ENCODE measurements around the gene CALM3. TPM values are rescaled to one million over a fixed set of nuclear protein-coding genes. Genes with fewer than 3 reads are reported as not detected.
A peak's percentile ranks its signal among the peaks of the same experiment; 100 is the strongest.

The CALM3 gene
- total and polyA plus RNA-seq, 2 experiments from 2014 or later, result 217 to 271 TPM

DNA sequence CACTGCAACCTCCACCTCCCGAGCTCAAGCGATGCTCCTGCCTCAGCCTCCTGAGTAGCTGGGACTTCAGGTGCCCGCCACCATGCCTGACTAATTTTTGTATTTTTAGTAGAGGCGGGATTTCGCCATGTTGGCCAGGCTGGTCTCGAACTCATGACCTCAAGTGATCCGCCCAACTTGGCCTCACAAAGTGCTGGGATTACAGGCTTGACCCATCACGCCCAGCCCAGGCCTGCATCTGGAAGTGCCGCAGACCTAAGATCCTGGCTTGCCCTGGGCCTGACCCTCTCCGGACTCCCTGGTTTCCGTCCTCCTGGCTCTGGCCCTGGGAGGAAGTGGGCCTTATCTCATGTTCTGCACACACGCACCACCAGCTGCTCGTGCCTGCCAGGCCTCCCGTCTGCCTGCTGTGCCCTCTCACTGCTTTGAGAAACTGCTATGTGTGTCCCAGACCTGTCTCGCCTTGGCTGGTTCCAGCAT lies 28.5 kb downstream of the CALM3 start:
- Histone ChIP-seq H3K79me2 (ENCODE audit: insufficient read depth) (no peaks in the 10 kb centered on the region), H3K9me2 (ENCODE audit: insufficient read depth) (no peaks in the 10 kb centered on the region), H4K20me1 (ENCODE audit: insufficient read depth) (no peaks in the 10 kb centered on the region), H3K9ac (no peak overlapping the region), H3K4me3 (no peak overlapping the region), H3K4me1 (ENCODE audit: insufficient read depth) (peaks cover 33% of the 10 kb centered on the region), H3K27me3 (replicated peaks; ENCODE audit: insufficient read depth) (no peaks in the 10 kb centered on the region), H3K9me3 (ENCODE audit: low read depth) (no peaks in the 10 kb centered on the region), H3K4me2 (ENCODE audit: unreplicated experiment) (no peak overlapping the region), H3K27ac (no peak overlapping the region), H3F3A (ENCODE audit: insufficient read depth) (peaks cover 7% of the 10 kb centered on the region), H2AFZ (no peak overlapping the region), H3K36me3 (ENCODE audit: low read depth) (no peaks in the 10 kb centered on the region)
- in situ Hi-C loops (cut with MboI), result no loop called here
- 93 to 96% methylated on average over 15 of the region's 15 CpGs for WGBS, 2 experiments (ENCODE audit: low coverage in 1 of 2, low lambda C conversion rate in 2 of 2, missing lambda C conversion rate in 2 of 2)
- DNase-seq, result no peak
- TF ChIP-seq EZH2phosphoT487 (IDR thresholded peaks at IDR 0.05; ENCODE audit: insufficient read depth, low read depth), result no peak
- no peak for TF ChIP-seq EZH2 (IDR thresholded peaks at IDR 0.05; ENCODE audit: insufficient read depth, poor library complexity, severe bottlenecking)

DNA sequence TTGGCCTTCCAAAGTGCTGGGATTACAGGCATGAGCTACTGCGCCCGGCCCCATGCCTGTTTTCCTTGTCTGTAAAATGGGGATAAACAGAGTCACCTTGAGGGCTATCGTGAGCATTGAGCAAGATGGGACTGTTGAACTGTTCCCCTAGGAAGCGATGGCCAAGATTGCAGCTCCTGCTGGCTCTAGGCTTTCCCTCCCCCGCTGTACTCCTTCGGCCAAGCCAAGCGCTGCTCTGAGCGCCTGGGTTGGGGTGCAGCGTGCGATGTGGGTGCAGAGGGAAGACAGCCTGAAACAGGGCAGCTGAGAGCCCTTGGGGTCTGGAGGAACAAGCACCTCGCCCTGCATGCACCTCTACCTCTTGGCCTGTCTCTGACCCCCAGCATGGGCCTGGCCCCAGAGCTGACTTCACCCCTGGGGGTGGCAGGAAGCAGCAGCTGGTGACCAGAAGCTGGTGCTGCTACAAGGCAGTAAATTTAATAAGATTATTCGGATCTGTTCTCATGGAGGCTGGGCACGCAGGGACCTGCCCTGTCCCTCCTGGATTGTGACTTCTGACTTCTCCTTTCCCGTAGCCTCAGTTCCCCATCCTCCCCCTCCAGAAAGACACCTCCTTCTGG lies 29.6 kb downstream of the CALM3 start:
- in situ Hi-C loops (cut with MboI), result no loop called here
- no peaks in the 10 kb centered on the region for H3K9me2 ChIP-seq (ENCODE audit: insufficient read depth)
- peaks cover 26% of the 10 kb centered on the region for H3K4me1 ChIP-seq (ENCODE audit: insufficient read depth)
- H3F3A ChIP-seq (ENCODE audit: insufficient read depth), result peaks cover 4% of the 10 kb centered on the region; the same call in 1 of the 2 replicates
- TF ChIP-seq EZH2 (IDR thresholded peaks at IDR 0.05; ENCODE audit: insufficient read depth, poor library complexity, severe bottlenecking), result no peak
- no peak for TF ChIP-seq EZH2phosphoT487 (IDR thresholded peaks at IDR 0.05; ENCODE audit: insufficient read depth, low read depth)
- H4K20me1 ChIP-seq (ENCODE audit: insufficient read depth), result no peaks in the 10 kb centered on the region
- 84 to 88% methylated on average over 14 of the region's 14 CpGs for whole genome bisulfite sequencing, 2 experiments (ENCODE audit: low coverage in 1 of 2, low lambda C conversion rate in 2 of 2, missing lambda C conversion rate in 2 of 2)
- H3K4me2 ChIP-seq (ENCODE audit: unreplicated experiment), result no peak overlapping the region
- no peak overlapping the region for H3K9ac ChIP-seq
- no peaks in the 10 kb centered on the region for H3K79me2 ChIP-seq (ENCODE audit: insufficient read depth)
- no peak overlapping the region for H3K27ac ChIP-seq
- no peak for DNase-seq
- no peaks in the 10 kb centered on the region for H3K36me3 ChIP-seq (ENCODE audit: low read depth)
- no peaks in the 10 kb centered on the region for H3K27me3 ChIP-seq (replicated peaks; ENCODE audit: insufficient read depth)
- H2AFZ ChIP-seq, result no peak overlapping the region
- H3K4me3 ChIP-seq, result no peak overlapping the region
- no peaks in the 10 kb centered on the region for H3K9me3 ChIP-seq (ENCODE audit: low read depth)

DNA sequence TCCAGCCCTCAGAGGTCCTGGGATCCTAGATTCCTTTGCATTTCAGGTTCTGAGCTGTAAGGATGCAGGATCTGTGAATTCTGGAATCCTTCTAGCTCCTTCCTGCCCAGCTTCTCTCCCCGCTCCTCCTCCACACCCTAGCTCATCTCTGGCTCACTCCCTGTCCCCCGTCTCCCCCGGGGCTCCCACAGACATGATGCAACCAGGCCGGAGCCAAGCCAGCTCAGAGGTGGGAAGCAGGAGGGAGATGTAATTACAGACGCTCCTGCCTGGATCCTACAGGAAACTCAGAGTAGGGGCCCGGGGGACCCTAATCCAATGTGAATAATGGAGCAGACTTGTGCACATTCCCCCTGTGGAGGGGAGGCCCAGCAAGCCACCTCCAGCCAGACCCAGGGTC lies 30.4 kb downstream of the CALM3 start:
- in situ Hi-C loops (cut with MboI), result no loop called here

DNA sequence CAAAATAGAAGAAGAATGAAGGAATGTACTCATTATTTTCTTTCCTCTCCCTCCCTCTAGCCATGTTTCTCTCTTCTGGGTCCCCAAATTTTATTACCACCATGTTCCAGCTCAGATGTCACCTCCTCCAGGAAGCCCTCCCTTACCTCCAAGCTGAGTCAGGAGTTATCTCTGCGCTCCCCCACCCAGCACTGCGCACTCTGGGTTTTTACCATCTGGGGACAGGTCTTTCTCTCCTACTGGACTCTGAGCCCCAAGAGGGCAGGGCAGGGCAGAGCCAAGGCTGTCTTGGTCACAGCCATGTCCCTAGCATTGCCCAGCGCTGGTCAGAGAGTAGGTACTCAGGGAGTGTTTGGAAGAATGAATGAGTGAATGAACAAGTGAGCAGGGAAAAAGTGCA lies 32.0 kb downstream of the CALM3 start:
- Histone ChIP-seq H3K4me1 (ENCODE audit: insufficient read depth) (peaks cover 21% of the 10 kb centered on the region), H3K27me3 (replicated peaks; ENCODE audit: insufficient read depth) (no peaks in the 10 kb centered on the region), H3K9me3 (ENCODE audit: low read depth) (no peaks in the 10 kb centered on the region), H2AFZ (no peak overlapping the region), H3K79me2 (ENCODE audit: insufficient read depth) (no peaks in the 10 kb centered on the region), H4K20me1 (ENCODE audit: insufficient read depth) (no peaks in the 10 kb centered on the region), H3K27ac (no peak overlapping the region), H3K4me3 (no peak overlapping the region), H3K36me3 (ENCODE audit: low read depth) (no peaks in the 10 kb centered on the region), H3K9ac (no peak overlapping the region), H3K9me2 (ENCODE audit: insufficient read depth) (no peaks in the 10 kb centered on the region), H3F3A (ENCODE audit: insufficient read depth) (peaks cover 4% of the 10 kb centered on the region; the same call in 1 of the 2 replicates), H3K4me2 (ENCODE audit: unreplicated experiment) (no peak overlapping the region)
- in situ Hi-C loops (cut with MboI), result no loop called here
- no peak for DNase-seq
- TF ChIP-seq EZH2phosphoT487 (IDR thresholded peaks at IDR 0.05; ENCODE audit: insufficient read depth, low read depth), result no peak
- no peak for TF ChIP-seq EZH2 (IDR thresholded peaks at IDR 0.05; ENCODE audit: insufficient read depth, poor library complexity, severe bottlenecking)
- 96 to 98% methylated on average over 3 of the region's 3 CpGs for WGBS, 2 experiments (ENCODE audit: low coverage in 1 of 2, low lambda C conversion rate in 2 of 2, missing lambda C conversion rate in 2 of 2)

More for the DNA sequence above, 30.4 kb downstream of the CALM3 start:
- Histone ChIP-seq H3K4me3 (peak overlapping the region; percentile 7; the same call in 1 of the 2 replicates), H4K20me1 (ENCODE audit: insufficient read depth) (no peaks in the 10 kb centered on the region), H3K27me3 (replicated peaks; ENCODE audit: insufficient read depth) (no peaks in the 10 kb centered on the region), H3K4me2 (ENCODE audit: unreplicated experiment) (peak overlapping the region; percentile 24), H3K36me3 (ENCODE audit: low read depth) (no peaks in the 10 kb centered on the region), H3K9me2 (ENCODE audit: insufficient read depth) (no peaks in the 10 kb centered on the region), H3K9me3 (ENCODE audit: low read depth) (no peaks in the 10 kb centered on the region), H3F3A (ENCODE audit: insufficient read depth) (peaks cover 4% of the 10 kb centered on the region; the same call in 1 of the 2 replicates), H3K79me2 (ENCODE audit: insufficient read depth) (no peaks in the 10 kb centered on the region), H3K4me1 (ENCODE audit: insufficient read depth) (peaks cover 21% of the 10 kb centered on the region), H3K27ac (peak overlapping the region; percentile 28; the same call in 1 of the 2 replicates), H2AFZ (0 out of 2 replicates have a peak overlapping the region, but pooled peaks have one; percentile 12), H3K9ac (peak overlapping the region; percentile 8; the same call in 1 of the 2 replicates)
- TF ChIP-seq EZH2phosphoT487 (IDR thresholded peaks at IDR 0.05; ENCODE audit: insufficient read depth, low read depth) (no peak), EZH2 (IDR thresholded peaks at IDR 0.05; ENCODE audit: insufficient read depth, poor library complexity, severe bottlenecking) (no peak)
- DNase-seq, result peak; percentile 87
- WGBS, 2 experiments (ENCODE audit: low coverage in 1 of 2, low lambda C conversion rate in 2 of 2, missing lambda C conversion rate in 2 of 2), result 0 to 2% methylated on average over 6 of the region's 6 CpGs
